Spinal cord (tissue), 10 donors: ENCODE measurements around the gene ITM2C. TPM values are rescaled to one million over a fixed set of nuclear protein-coding genes. Genes with fewer than 3 reads are reported as not detected.

Experiments
- DNase-seq, 6 donors: peaks; one replicate each; pipeline versions ENCODE4 v3.0.0 to v3.0.0-alpha.2; 2013 to 2015; ENCODE audit warnings: low spot score in 6 of 6, low read depth in 4 of 6
- H3K27ac ChIP-seq: one replicate; pipeline ENCODE4 v1.5.1; 2013; ENCODE audit warnings: low read depth, low read length, control low read depth
- H3K27me3 ChIP-seq: one replicate; pipeline ENCODE4 v1.6.1; 2013; ENCODE audit warnings: low read length; ENCODE audit not compliant: control insufficient read depth, insufficient read depth
- H3K36me3 ChIP-seq: one replicate; pipeline ENCODE4 v1.6.1; 2013; ENCODE audit warnings: low read length; ENCODE audit not compliant: control insufficient read depth, insufficient read depth
- H3K4me1 ChIP-seq: one replicate; pipeline ENCODE4 v1.6.1; 2013; ENCODE audit warnings: low read length; ENCODE audit not compliant: control insufficient read depth, insufficient read depth
- H3K4me3 ChIP-seq: one replicate; pipeline ENCODE4 v1.5.1; 2013; ENCODE audit warnings: low read depth, low read length, control low read depth
- H3K9me3 ChIP-seq: one replicate; pipeline ENCODE4 v1.6.1; 2013; ENCODE audit warnings: low read length; ENCODE audit not compliant: control insufficient read depth, insufficient read depth
- WGBS: methylation state at CpG from one replicate; pipeline ENCODE4 v1.1.5; 2013; ENCODE audit warnings: missing lambda C conversion rate; ENCODE audit not compliant: insufficient coverage; 5-methylcytosine and 5-hydroxymethylcytosine counted together
- polyA plus RNA-seq, 2 donors: library from polyadenylated mRNA; unstranded; fragments of 120-200 nt; gene quantifications; one replicate each; pipeline ENCODE4 v1.2.1, GENCODE V29; 2013; ENCODE audit not compliant: insufficient read length in 2 of 2
- total RNA-seq, 2 donors: library from RNA; depleted of rRNA in 1 of 2; stranded (reverse); fragments of 120-200 nt in 1 of 2; fragments of >200 nt in 1 of 2; gene quantifications; one replicate each; pipeline versions ENCODE4 v1.2.3 to v1.2.4, GENCODE V29; 2013 to 2014
- donor health status: healthy.

Gene ITM2C
- total and polyA plus RNA-seq, 4 donors = 270 to 657 (median 525) TPM

DNA sequence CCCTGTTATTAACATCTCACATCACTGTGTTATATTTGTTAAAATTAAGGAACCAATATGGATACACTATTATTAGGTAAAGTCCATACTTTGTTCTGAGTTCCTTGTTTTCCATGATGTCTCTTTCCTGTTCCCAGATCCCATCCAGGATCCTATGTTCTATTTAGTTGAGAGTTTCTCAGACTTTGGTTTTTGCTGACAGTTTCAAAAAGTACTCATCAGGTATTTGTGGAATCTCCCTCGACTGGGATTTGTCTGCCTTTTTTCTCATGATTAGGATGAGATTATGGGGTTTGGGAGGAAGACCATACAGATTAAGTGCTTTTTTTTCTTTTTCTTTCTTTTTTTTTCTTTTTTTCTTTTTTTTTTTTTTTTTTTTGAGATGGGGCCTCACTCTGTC, 39.4 kb upstream of the ITM2C start:
- no peak for DNase-seq

DNA sequence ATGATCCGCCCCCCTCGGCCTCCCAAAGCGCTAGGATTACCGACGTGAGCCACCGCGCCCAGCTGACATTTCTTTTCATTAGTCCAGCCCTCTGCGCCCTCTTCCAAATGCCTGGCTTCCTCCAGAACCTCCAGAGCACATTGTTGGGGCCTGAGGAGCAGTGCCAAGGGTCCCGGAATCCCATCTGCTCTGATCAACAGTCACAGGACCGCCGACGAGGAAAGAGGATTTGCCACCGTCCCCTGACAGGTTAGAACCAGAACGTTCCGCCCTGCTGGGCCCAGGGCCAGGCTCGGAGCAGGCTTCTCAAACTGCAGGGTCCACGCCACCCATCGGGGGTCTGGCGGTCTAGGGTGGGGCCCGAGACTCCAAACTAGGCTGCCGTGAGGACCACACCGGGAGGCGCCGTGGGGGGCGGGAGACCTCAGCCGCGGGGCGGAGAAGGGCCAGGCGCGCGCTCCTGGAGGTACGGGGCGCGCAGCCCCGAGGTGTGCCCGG, 36.9 kb upstream of the ITM2C start:
- Histone ChIP-seq H3K27me3 (peaks cover 16% of the 10 kb centered on the region), H3K27ac (no peak overlapping the region), H3K9me3 (no peaks in the 10 kb centered on the region), H3K4me3 (no peak overlapping the region), H3K36me3 (no peaks in the 10 kb centered on the region), H3K4me1 (peaks cover 20% of the 10 kb centered on the region)
- no peak for DNase-seq
- WGBS = 30% methylated on average over 36 of the region's 36 CpGs

More for the DNA sequence above, 39.4 kb upstream of the ITM2C start:
- H3K36me3 ChIP-seq = peaks cover 9% of the 10 kb centered on the region
- no peaks in the 10 kb centered on the region for H3K9me3 ChIP-seq
- no peak overlapping the region for H3K27ac ChIP-seq
- WGBS = no CpG with 5 or more reads among the region's 1 CpG
- H3K4me3 ChIP-seq = no peak overlapping the region
- peaks cover 20% of the 10 kb centered on the region for H3K4me1 ChIP-seq
- H3K27me3 ChIP-seq = peaks cover 16% of the 10 kb centered on the region

DNA sequence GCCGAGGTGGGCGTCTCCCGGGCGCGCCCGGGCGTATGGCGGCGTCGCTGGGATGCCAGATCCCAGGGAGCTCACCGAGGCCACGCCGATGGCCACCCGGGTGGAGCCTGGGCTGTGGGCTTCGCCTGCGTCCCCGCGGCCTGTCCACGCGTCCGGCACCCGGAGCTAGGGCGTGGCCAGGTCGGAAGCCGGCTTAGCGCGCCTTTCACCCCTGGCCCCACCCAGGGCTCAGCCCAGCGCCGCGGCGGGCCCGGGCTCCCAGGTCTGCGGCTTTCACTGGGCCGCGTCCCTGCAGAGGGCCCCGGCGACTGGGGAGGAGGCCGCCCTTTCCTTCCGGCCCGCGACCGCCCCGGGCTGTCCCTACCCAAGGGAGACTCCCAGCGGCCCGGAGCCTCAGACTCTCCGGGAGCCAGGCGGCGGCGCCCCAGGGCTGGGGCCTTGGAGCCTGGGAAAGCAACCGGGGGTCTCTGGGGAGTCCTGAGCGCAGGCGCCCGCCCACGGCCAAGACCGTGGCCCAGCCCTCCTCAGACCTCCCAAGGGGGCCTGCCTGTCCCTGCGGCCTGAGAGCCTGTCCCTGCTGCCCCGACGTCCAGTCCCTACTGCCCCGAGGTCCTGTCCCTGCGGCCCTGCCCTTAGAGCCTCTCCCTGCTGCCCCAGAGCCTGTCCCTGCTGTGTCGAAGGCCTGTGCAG, 36.3 kb upstream of the ITM2C start:
- Histone ChIP-seq H3K9me3 (no peaks in the 10 kb centered on the region), H3K27ac (no peak overlapping the region), H3K4me3 (no peak overlapping the region), H3K4me1 (peaks cover 20% of the 10 kb centered on the region), H3K27me3 (peaks cover 16% of the 10 kb centered on the region), H3K36me3 (no peaks in the 10 kb centered on the region)
- 15% methylated on average over 61 of the region's 61 CpGs for WGBS
- no peak for DNase-seq

DNA sequence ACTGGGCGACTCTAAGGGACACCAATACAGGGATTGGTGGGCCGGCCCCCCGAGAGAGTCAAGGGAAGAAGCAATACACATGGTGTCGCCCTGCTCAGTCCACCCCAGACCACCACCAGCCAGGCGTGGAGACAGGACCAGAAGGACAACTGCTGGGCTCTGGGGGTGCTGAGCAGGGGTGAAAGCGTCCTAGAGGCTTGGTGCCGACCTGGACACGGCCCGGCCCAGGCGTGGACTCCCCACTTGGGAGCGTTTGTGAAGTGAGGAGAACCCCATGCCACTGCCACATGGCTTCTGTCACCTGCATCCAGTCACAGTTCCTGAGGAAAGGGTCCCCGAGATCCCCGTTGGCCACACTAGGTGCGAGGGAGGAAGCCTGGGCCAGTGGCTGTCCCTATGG, 35.4 kb upstream of the ITM2C start:
- H3K4me1 ChIP-seq = peaks cover 15% of the 10 kb centered on the region
- H3K9me3 ChIP-seq = no peaks in the 10 kb centered on the region
- no peak for DNase-seq
- WGBS = 95% methylated on average over 10 of the region's 14 CpGs
- H3K27me3 ChIP-seq = peaks cover 16% of the 10 kb centered on the region
- H3K27ac ChIP-seq = no peak overlapping the region
- no peak overlapping the region for H3K4me3 ChIP-seq
- H3K36me3 ChIP-seq = no peaks in the 10 kb centered on the region

DNA sequence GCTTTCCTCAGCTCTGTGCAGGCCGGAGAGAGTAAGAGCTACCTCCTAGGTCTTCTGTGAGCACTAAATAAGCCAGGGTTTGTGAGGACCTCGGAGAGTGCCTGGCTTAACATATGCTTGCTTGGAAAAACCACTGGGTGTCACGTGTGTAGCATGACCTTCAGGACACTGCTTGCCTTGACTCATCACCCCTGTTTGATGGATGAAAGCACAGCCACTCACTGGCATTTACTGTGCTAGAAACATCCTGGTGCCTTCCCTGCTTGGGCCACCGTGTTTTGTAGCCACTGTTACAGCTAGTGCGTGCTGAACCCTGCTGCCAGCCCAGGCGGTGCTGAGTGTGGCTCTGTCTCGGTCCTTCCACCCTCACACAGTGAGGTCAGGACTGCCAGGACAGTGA, 34.8 kb upstream of the ITM2C start:
- 85% methylated on average over 7 of the region's 7 CpGs for WGBS
- Histone ChIP-seq H3K27ac (no peak overlapping the region), H3K36me3 (no peaks in the 10 kb centered on the region), H3K4me3 (no peak overlapping the region), H3K4me1 (peaks cover 11% of the 10 kb centered on the region), H3K9me3 (no peaks in the 10 kb centered on the region), H3K27me3 (peaks cover 16% of the 10 kb centered on the region)
- DNase-seq = no peak

DNA sequence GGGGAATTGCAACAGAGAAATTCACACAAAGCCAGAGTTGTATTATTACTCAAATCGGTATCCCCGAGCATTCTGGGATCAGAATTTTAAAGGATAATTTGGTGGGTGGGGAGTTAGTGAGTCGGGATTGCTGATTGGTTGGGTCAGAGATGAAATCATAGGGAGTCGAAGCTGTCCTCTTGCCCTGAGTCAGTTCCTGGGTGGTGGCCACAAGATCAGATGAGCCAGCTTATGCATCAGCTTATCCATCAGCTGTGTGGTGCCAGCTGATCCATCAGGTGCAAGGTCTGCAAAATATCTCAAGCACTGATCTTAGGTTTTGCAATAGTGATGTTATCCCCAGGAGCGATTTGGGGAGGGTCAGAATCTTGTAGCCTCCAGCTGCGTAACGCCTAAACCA, 34.3 kb upstream of the ITM2C start:
- Histone ChIP-seq H3K4me1 (peaks cover 11% of the 10 kb centered on the region), H3K36me3 (no peaks in the 10 kb centered on the region), H3K27me3 (peaks cover 16% of the 10 kb centered on the region), H3K4me3 (no peak overlapping the region), H3K9me3 (no peaks in the 10 kb centered on the region), H3K27ac (no peak overlapping the region)
- 92% methylated on average over 3 of the region's 7 CpGs for WGBS
- DNase-seq = no peak

DNA sequence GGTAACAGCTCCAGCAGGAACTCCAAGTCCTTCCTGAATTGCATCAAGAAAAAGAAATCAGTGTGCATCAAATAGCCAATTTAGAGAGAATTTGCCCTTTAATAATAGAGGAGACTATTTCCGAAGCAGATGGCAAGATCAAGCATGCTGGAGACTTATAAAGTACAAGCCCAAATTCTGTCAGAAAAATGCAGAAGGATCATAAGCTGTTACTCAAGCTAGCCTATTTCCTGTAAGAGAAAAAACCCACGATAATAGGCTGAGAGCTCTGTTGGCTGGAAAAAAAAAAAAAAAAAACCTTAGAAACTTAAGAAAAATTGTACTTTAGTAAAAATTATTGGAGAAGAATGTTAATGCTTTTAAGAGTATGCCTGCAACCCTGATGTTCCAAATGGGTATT, 24.4 kb upstream of the ITM2C start:
- no peak overlapping the region for H3K27ac ChIP-seq
- no CpG with 5 or more reads among the region's 2 CpGs for WGBS

DNA sequence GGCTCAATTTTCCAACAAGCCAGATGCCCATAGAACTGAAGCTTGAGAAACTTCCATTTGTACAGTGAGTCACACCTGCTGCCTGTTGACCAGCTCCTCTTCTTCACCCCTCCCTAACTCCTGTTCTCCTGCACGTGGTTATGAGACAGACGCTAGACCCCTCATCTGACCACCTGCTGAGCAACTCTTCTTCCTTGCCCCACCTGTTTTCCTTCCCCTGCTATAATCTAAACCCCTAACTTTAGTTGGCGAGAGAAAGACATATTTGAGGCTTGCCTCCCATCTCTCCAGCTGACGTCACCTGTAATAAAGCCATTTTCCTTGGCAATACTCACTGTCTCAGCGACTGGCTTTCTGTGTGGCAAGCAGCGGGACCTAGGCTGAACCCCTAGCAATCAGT, 22.3 kb upstream of the ITM2C start:
- H3K36me3 ChIP-seq = no peaks in the 10 kb centered on the region
- no peaks in the 10 kb centered on the region for H3K4me1 ChIP-seq
- no peak overlapping the region for H3K27ac ChIP-seq
- WGBS = 81% methylated on average over 6 of the region's 6 CpGs
- H3K27me3 ChIP-seq = no peaks in the 10 kb centered on the region
- H3K9me3 ChIP-seq = no peaks in the 10 kb centered on the region
- H3K4me3 ChIP-seq = no peak overlapping the region
- no peak for DNase-seq

More for the DNA sequence above, 24.4 kb upstream of the ITM2C start:
- H3K27me3 ChIP-seq = no peaks in the 10 kb centered on the region
- DNase-seq = no peak
- H3K4me1 ChIP-seq = no peaks in the 10 kb centered on the region
- no peaks in the 10 kb centered on the region for H3K9me3 ChIP-seq
- H3K4me3 ChIP-seq = no peak overlapping the region
- H3K36me3 ChIP-seq = no peaks in the 10 kb centered on the region

DNA sequence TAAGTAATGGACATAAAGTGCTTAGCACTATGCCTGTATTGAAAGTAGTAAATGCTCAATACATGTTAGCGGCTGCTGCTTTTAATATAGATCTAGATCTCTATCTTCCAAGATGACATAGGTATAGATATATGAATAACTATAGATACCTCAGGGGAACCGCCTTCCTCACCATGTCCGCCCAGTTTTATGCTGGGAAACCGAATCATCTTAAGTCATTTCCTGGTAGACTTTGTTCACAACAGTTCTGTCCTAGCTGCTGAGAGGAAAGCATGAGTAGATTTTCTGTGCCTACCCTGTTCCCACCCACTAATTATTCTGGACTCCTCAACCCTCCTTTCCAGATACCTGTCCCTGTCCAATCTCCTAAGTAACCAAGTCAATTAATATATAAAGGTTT, 21.6 kb upstream of the ITM2C start:
- H3K4me3 ChIP-seq = no peak overlapping the region
- H3K4me1 ChIP-seq = peaks cover 5% of the 10 kb centered on the region
- no CpG with 5 or more reads among the region's 4 CpGs for WGBS
- no peaks in the 10 kb centered on the region for H3K36me3 ChIP-seq
- no peak for DNase-seq
- no peaks in the 10 kb centered on the region for H3K27me3 ChIP-seq
- no peak overlapping the region for H3K27ac ChIP-seq
- H3K9me3 ChIP-seq = no peaks in the 10 kb centered on the region

DNA sequence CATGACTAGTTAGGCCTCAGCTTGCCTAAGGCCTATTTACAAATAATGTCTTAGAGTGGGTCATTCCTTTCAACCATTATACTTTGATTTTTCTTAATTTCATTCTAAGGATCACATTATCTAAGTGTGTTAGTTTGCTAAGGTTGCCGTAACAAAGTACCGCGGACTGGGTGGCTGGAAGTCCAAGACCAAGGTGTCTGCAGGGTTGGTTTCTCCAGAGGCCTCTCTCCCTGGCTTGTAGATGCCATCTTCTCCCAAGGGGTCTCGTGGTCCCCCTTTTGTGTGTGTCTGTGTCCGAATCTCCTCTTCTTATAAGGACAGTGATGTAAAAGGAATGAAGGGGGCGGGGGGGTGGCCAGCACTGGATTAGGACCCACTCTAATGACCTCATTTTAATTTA, 18.4 kb upstream of the ITM2C start:
- no CpG with 5 or more reads among the region's 6 CpGs for WGBS
- Histone ChIP-seq H3K9me3 (no peaks in the 10 kb centered on the region), H3K4me1 (peaks cover 6% of the 10 kb centered on the region)

More for the DNA sequence above, 18.4 kb upstream of the ITM2C start:
- H3K36me3 ChIP-seq = no peaks in the 10 kb centered on the region
- no peaks in the 10 kb centered on the region for H3K27me3 ChIP-seq
- H3K27ac ChIP-seq = no peak overlapping the region
- no peak for DNase-seq
- H3K4me3 ChIP-seq = no peak overlapping the region
